GM18508 (cell line): ENCODE data around the gene LMOD1.
"Not testable (repeated sequence)": the region's sequence is repeated elsewhere in the genome, so short reads cannot be mapped to it uniquely, and the experiment has no call there.

Source experiments
- ATAC-seq: cut with Tn5 transposase; IDR thresholded peaks from one replicate; pipeline ENCODE4 v1.9.1; 2021; ENCODE audit warnings: moderate number of reproducible peaks; ENCODE audit not compliant: insufficient read depth, unreplicated experiment

Gene LMOD1

DNA sequence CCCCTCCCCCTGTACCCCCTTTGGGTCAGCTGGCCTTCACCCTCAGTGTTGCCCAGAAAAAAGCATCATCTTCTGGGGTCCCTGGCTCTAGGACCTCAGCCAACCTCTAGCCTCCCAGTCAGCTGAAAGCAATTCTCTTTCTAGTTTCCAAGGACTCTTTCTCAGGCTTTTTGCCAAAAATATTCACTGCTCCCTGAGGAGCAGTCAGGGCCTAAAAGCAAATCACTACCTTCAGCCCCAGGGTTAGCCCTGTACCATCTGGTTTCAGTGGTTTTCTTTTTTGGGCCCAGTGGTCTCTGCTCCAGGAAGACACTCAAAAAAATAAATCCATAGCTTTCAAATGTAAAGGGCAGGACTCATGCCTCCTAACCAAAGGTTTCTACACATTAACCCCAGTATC is 3.1 kb upstream of the LMOD1 start:
- no peak for ATAC-seq

DNA sequence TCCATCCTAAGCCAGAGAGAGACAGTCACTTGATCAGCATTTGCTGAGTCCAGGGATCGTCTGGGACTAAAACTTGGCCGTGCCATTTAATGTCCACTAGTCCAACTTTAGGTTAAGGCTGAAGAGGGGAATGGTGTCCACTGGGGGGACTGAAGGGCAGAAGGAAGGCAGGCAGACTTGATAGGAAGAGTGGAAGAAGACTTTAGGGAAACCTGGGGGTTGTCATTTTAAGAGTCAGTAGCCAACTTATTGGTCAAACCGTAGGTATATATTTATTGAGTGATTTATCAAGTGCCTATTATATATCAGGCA is 1.3 kb upstream of the LMOD1 start:
- no peak for ATAC-seq

DNA sequence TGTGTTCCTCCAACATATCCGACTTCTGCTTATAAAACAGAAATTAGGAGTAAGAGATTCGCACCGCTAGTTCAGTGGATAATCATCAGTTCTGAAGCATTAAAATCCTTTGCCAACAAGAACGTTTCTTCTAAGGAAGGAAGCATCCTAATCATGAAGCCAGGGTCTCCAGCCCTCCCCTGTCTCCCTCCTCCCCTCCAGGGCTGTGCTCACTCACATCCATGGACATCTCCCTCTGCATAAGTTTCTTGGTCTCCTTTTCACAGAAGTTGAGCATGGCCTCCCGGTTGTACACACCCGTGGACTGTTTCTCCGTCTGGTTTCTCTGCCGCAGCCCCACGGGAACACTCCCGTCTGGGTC is 505 bp downstream of the LMOD1 start:
- no peak for ATAC-seq

- no peak for ATAC-seq
These were observed 1.2 kb downstream of the LMOD1 start for GRCh38 chr1:201945157-201945556.

DNA sequence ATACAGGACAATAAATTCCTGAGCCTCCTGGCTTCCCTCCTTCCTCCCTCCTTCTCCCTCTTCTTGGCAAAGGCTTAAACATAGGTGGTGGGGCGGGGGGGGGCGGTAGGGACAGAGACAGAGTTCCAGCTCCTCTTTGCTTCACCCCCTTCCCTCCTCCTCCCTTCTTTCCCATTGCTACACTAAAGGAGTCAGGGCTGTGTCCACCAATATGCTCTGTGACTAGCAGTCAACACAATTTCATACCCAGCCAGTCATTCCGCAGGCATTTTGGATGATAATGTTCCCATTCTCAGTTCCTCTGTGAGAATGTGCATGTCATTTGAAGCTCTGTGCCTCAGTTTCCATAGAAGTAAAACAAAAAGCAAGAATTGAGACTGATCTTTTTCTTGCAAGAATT is 1.7 kb downstream of the LMOD1 start:
- no peak for ATAC-seq

DNA sequence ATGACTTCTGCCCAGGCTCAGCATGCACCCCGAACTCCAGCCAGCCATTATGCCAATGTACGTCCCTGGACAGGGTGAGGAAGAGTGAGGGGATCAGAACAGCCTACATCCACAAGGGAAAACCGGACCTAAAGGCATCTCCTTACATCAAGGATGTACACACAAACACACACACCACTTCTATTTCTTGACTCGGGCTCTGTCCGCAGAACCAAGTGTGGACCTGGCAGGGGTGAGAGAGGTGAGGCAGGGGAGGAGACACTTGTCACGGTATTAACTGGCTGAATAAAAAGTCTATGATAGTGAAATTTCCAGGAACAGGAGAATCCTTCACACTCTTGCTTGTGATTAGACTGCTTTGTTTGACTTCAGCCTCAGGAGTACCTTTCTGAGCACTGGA is 2.3 kb downstream of the LMOD1 start:
- no peak for ATAC-seq

- ATAC-seq, result no peak
These were observed 4.2 kb downstream of the LMOD1 start for GRCh38 chr1:201942129-201942495.

- no peak for ATAC-seq
These were observed 4.8 kb downstream of the LMOD1 start for GRCh38 chr1:201941420-201942128.

GRCh38 chr1:201940316-201940715 is 6.0 kb downstream of the LMOD1 start:
- ATAC-seq, result not testable (repeated sequence)

DNA sequence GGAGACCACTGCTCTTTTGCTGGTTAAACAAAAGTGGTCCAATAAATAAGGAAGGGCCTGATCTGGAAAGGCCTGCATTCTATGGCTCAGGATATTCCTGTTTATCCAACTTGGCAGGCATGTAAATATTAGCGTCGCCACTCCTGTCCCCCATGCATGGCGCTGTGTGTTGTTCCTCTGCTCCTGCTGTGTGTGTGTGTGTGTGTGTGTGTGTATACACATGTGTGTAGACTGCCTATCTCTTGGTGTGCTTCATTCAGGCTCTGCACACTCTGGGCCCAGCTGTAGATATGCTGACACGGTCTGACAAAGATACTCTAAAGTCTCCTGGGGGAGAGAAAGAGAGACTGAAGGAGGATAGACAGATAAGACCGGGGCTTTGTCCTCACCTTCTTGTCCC is 6.8 kb downstream of the LMOD1 start:
- no peak for ATAC-seq

GRCh38 chr1:201939148-201939547 is 7.2 kb downstream of the LMOD1 start:
- ATAC-seq, result no peak

DNA sequence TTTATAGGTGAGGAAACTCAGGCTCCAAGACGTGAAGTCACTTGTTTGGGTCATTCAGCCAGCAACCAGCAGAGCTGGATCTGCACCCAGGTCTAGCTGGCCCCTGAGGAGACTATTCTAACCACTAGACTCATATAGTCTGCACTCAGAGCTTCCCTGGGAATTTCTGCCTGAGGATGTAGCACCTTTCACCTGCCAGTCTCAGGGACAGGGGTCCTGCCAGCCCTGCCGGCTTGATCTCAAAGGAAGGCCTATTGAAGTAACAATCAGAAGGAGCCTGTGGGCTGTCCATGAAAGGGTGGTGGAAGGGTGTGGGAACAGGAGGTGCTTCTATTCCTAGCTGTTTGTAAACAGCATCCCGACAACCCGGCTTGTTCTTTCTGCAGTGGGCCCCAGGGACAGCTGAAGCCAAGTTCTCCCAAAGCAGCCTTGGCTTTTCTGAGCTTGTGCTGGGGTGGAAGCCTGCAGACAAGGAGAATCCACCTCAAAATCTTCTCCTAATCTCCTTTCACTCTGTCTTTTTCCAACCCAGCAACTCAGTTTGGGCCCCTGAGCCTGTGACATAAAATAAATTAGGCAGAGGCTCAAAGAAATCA is 7.8 kb downstream of the LMOD1 start:
- ATAC-seq, result no peak

DNA sequence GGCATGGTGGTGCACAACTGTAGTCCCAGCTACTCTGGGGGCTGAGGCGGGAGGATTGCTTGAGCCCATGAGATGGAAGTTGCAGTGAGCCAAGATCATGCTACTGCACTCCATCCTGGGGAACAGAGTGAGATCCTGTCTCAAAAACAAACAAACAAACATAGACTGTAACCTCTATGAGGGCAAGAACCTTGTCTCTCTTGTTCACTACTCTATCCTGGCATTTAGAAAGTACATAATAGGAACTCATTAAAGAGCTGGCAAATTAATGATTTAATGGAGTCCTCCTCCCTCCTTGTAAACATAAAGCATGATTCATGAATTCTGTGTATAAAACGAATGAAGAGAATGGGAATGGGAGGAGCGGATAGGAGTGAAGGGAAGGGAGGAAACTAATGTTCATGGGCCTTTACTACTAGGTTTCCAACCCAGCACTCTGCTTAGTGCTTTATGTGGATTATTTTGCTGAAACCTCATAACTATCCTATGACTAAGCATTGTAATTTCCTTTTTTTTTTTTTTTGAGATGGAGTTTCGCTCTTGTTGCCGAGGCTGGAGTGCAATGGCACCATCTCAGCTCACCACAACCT is 8.6 kb downstream of the LMOD1 start:
- ATAC-seq, result no peak

GRCh38 chr1:201933840-201934430 is 12.4 kb downstream of the LMOD1 start:
- no peak for ATAC-seq

GRCh38 chr1:201930803-201931202 is 15.5 kb downstream of the LMOD1 start:
- no peak for ATAC-seq

GRCh38 chr1:201930137-201930536 is 16.2 kb downstream of the LMOD1 start:
- ATAC-seq, result no peak

DNA sequence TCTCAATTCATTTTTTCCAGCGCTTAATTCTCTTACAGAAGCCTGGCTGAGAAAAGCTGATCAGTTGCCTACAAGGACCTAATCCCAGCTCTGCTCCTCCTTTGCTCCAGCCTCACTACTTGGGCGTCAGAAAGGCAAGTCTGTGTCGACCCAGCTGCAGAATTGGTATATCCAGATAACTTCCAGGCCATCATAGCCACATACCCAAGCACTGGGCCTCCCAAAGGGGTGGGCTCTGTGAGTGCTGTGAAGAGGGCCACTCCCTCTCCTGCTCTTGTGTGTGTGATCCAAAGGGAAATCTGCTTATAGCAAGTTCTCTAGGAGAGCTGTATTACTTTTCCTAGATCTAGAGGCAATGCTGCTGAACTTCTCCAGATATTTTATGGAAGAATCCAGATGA is 18.1 kb downstream of the LMOD1 start:
- ATAC-seq, result no peak

- ATAC-seq, result no peak
These were observed 20.2 kb downstream of the LMOD1 start for GRCh38 chr1:201925981-201926645.

DNA sequence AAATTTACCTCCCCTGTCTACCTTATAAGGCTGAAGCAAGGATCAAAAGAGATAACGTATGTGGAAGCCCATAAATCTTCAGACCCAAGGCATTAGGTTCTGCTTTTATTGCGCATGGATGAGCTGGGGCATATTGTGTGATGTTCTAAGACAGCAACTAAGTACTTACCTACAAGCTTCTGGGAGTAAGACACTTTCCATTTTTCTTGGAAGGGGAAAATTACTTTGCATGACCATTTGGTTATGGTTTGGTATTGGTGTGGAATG is 21.1 kb downstream of the LMOD1 start:
- ATAC-seq, result no peak

GRCh38 chr1:201921952-201922558 is 24.3 kb downstream of the LMOD1 start:
- ATAC-seq, result no peak

GRCh38 chr1:201918343-201918742 is 28.0 kb downstream of the LMOD1 start:
- ATAC-seq, result no peak
